MM.1S (cell line): ENCODE results near the gene IL1B.

Experiments used
- EZH2 ChIP-seq: fragments of 300-600 bp; sonication (generic); optimal IDR thresholded peaks from 2 replicates; pipeline ENCODE3; 2017; ENCODE audit warnings: low read depth, mild to moderate bottlenecking, antibody characterized with exemption, low read length, mixed read lengths
- EZH2phosphoT487 ChIP-seq: fragments of 300-600 bp; sonication (generic); IDR thresholded peaks from 2 replicates; pipeline ENCODE4 v1.6.1; 2018; ENCODE audit warnings: antibody characterized with exemption, low read length
- TF ChIP-seq, protein P1 (sequence below): fragments of 300-600 bp; sonication (generic); IDR thresholded peaks from 2 replicates; pipeline ENCODE4 v1.5.1; 2016; ENCODE audit warnings: antibody characterized with exemption, low read length, mixed read lengths

DNA sequence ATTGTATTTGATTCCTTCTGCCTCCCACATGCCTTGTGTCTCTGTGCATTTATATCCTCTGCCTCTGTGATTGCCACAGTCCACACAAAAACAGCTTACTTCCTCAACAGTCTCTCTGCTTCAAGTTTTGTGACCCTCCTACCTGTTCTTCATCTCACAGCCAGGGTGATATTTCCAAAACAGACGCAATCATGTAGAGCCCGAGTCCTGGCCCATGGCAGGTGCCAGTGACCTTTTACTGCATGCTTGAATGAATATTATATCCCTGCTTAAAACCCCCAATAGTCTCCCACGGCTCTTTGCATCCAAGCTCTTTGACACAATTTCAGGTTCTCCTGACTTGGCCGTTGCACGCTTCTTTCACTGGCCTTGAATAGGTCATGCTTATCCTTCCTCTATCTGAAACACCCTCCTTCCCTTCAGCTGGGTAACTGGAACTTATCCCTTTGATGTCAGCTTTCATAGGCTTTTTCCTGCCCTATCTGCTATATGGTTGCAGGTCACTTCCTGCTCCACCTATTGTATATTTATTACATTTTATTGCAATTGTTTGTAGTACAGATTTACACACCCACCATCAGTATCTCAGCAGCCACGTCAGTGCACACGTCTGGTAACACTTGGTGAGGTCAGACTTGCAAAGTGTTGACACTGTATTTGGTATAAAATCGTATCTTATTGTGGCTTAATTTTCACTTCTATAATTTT is 29.7 kb upstream of the IL1B start:
- TF ChIP-seq, protein P1, sequence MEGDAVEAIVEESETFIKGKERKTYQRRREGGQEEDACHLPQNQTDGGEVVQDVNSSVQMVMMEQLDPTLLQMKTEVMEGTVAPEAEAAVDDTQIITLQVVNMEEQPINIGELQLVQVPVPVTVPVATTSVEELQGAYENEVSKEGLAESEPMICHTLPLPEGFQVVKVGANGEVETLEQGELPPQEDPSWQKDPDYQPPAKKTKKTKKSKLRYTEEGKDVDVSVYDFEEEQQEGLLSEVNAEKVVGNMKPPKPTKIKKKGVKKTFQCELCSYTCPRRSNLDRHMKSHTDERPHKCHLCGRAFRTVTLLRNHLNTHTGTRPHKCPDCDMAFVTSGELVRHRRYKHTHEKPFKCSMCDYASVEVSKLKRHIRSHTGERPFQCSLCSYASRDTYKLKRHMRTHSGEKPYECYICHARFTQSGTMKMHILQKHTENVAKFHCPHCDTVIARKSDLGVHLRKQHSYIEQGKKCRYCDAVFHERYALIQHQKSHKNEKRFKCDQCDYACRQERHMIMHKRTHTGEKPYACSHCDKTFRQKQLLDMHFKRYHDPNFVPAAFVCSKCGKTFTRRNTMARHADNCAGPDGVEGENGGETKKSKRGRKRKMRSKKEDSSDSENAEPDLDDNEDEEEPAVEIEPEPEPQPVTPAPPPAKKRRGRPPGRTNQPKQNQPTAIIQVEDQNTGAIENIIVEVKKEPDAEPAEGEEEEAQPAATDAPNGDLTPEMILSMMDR: no peak
- no peak for TF ChIP-seq EZH2
- no peak for TF ChIP-seq EZH2phosphoT487
